Femur (tissue), 1 donor: ENCODE data around the gene ZNF12.
"Not testable (repeated sequence)": the region's sequence is repeated elsewhere in the genome, so short reads cannot be mapped to it uniquely, and the experiment has no call there.

Experiments
- DNase-seq: peaks from one replicate; pipeline ENCODE4 v3.0.0-alpha.2; 2017

Gene ZNF12

DNA sequence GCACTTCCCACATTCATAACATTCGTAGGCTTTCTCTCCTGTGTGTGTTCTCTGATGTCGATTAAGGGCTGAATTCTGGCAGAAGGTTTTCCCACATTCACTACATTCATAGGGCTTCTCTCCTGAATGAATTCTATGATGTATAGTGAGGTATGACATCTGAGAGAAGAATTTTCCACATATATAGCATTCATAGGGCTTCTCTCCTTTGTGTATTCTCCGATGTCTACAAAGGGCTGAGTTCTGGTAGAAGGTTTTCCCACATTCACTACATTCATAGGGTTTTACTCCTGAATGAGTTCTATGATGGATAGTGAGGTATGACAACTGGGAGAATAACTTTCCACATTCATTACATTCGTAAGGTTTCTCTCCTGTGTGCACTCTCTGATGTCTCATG lies 15.6 kb downstream of the ZNF12 start:
- no peak for DNase-seq

- no peak for DNase-seq
These were observed 26.6 kb downstream of the ZNF12 start for GRCh38 chr7:6680146-6680545.

- no peak for DNase-seq
These were observed 30.8 kb downstream of the ZNF12 start for GRCh38 chr7:6675807-6676405.

DNA sequence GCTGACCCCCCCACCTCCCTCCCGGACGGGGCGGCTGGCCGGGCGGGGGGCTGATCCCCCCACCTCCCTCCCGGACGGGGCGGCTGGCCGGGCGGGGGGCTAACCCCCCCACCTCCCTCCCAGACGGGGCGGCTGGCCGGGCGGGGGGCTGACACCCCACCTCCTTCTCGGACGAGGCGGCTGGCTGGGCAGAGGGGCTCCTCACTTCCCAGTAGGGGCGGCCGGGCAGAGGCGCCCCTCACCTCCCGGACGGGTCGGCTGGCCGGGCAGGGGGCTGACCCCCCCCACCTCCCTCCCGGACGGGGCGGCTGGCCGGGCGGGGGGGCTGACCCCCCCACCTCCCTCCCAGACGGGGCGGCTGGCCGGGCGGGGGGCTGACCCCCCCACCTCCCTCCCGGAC lies 35.9 kb downstream of the ZNF12 start:
- not testable (repeated sequence) for DNase-seq

- no peak for DNase-seq
These were observed 48.0 kb downstream of the ZNF12 start for GRCh38 chr7:6658618-6659345.

DNA sequence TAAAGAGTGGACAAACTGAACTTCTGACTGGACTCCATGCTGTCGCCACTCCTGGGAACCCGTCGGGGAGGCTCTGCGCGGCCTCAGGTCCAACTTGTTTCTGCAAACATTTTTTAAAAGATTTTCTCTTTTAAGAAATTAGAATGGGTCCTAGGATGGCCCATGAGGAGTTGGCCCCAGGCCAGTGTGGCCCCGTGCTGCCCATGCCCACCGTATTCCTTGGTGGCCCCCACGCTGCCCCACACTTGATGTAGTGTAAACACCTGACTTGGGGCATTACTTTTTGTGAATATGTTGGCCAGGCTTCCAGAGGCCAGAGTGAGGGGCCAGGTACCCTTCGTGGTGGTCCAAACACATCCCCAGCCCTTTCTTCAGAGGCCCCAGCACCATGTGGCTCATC lies 50.3 kb downstream of the ZNF12 start:
- no peak for DNase-seq

GRCh38 chr7:6655636-6656385 lies 50.9 kb downstream of the ZNF12 start:
- DNase-seq, result no peak

GRCh38 chr7:6654842-6655610 lies 51.7 kb downstream of the ZNF12 start:
- DNase-seq, result no peak

GRCh38 chr7:6654113-6654841 lies 52.5 kb downstream of the ZNF12 start:
- DNase-seq, result no peak

- DNase-seq, result no peak
These were observed 53.4 kb downstream of the ZNF12 start for GRCh38 chr7:6653071-6654003.

- DNase-seq, result no peak
These were observed 54.2 kb downstream of the ZNF12 start for GRCh38 chr7:6652446-6653011.

- DNase-seq, result no peak
These were observed 54.8 kb downstream of the ZNF12 start for GRCh38 chr7:6651851-6652445.

- no peak for DNase-seq
These were observed 56.2 kb downstream of the ZNF12 start for GRCh38 chr7:6650521-6651011.

GRCh38 chr7:6650086-6650485 lies 56.7 kb downstream of the ZNF12 start:
- no peak for DNase-seq

- DNase-seq, result no peak
These were observed 57.3 kb downstream of the ZNF12 start for GRCh38 chr7:6649241-6649961.

DNA sequence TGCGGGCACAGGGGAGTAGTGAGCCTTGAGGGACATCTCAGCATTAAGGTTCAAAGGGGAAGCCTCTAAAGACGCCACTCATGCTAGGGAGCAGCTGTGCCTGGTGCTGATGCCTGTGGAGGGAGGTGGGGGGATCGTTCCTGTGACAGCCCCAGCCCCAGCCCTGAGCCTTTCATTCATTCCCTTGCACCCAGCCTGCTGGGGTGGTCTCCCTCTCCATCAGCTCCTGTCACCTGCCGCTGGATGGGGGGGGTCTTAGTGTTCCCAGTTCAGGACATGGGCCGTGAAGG lies 58.0 kb downstream of the ZNF12 start:
- DNase-seq, result no peak

DNA sequence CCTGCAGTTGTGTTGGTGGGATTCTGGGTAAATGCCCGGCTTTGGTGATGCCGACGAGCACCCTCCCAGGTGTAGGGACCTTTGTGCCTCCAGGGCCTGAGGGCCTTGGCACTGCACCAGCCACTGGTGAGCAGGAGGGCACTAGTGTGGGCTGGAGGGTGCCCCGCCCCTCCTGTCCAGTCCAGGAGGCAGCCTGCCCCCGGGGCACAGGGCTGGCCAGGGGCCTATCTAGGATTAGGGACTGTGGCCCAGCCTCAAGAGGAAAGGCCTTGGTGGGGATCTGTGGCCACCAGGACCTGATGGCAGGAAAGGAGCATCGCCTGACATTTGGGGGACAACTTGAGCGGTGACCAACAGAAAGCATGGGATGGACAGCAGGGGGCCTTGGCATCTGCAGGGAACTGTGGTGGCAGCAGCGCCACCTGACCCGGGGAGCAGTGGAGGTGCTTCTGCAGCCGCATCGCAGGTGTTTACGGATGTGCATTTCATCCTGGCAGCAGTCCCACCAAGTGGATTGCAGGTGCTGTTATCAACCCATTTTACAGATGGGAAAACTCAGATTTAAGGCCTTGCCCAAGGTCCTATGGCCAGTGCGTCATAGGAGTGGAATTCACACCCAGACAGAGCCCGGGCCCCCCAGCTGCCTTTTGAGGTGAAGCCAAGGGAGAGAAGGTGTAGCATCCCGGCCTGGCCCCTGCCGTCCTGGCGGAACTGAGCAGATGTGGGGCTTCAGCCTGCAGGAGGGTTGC lies 58.5 kb downstream of the ZNF12 start:
- no peak for DNase-seq

DNA sequence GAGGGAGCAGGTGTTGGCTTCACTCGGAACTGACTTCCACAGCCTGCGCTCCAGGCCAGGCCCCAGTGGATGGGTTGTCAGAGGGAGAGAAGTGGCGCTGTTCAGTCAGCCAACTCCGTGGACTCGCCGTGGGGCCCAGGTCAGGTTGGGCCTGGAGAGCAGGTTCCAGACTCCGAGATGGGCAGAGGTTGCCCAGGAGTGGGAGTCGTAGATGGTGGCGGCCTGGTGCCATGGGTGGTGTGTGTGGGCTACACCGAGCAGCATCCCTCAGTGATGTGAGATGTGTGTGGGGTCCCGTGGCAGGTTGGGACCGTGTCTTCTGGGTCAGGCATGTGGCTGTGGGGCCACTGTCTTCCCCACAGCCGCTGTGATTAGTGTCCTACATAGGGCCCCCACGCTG lies 59.2 kb downstream of the ZNF12 start:
- DNase-seq, result no peak

DNA sequence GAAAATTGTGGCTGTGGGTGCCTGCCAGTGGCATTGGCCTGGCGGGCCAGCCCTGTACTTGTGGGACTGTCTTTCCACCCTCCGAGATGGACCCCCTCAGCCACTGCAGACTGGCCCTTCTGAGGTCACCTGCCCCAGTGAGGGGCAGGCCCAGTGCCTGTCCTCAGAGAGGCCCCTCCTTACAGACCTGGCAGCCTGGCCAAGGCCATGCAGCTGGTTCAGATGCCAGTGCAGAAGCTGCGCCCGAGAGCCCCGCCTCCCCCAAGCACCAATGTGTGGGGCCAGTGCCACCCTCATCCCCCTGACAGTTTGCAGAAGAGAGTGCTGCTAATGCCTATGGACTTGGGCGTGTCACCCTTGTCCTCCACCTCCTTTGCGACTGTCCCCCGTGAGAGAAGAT lies 59.7 kb downstream of the ZNF12 start:
- DNase-seq, result no peak
